Activated T-helper 2 cell treated with anti-CD3 and anti-CD28 coated beads, Interferon-gamma antibody, Interleukin-2, Interleukin-4, amounts not matched to agents 10 μg/mL and 5 μg/mL and 100 μg/mL, durations not matched to agents 14 hours and 24 hours and 36 hours (primary cell): Measurements from ENCODE around the gene CELF3. TPM values are rescaled to one million over a fixed set of nuclear protein-coding genes. Genes with fewer than 3 reads are reported as not detected.
"Not testable (repeated sequence)": the region's sequence is repeated elsewhere in the genome, so short reads cannot be mapped to it uniquely, and the experiment has no call there.

Experiments
- DNase-seq: peaks from one replicate; pipeline ENCODE4 v3.0.0; 2021; ENCODE audit warnings: low spot score
- H3K27ac Mint-ChIP-seq: one replicate; pipeline ENCODE4 v1.8.0; 2021; ENCODE audit warnings: mixed read lengths
- H3K27me3 Mint-ChIP-seq: one replicate; pipeline ENCODE4 v1.8.0; 2021; ENCODE audit warnings: low read depth, mixed read lengths
- H3K36me3 Mint-ChIP-seq: one replicate; pipeline ENCODE4 v1.8.0; 2021; ENCODE audit warnings: low read depth, mixed read lengths
- H3K4me1 Mint-ChIP-seq: one replicate; pipeline ENCODE4 v1.8.0; 2021; ENCODE audit warnings: low read depth, mixed read lengths
- H3K4me3 Mint-ChIP-seq: one replicate; pipeline ENCODE4 v1.8.0; 2021; ENCODE audit warnings: low read depth, mild to moderate bottlenecking, moderate library complexity, mixed read lengths
- H3K9me3 Mint-ChIP-seq: one replicate; pipeline ENCODE4 v1.8.0; 2021; ENCODE audit warnings: mixed read lengths
- intact Hi-C: fragments of 100-400 bp; cut with micrococcal nuclease; formaldehyde crosslinking; loops from one replicate; pipeline ENCODE4 v1.15.1; 2023
- total RNA-seq: library from RNA; stranded (reverse); gene quantifications from 2 replicates; pipeline ENCODE4 v1.2.3, GENCODE V29; 2022

The CELF3 gene
- total RNA-seq = not detected in 2 replicates

DNA sequence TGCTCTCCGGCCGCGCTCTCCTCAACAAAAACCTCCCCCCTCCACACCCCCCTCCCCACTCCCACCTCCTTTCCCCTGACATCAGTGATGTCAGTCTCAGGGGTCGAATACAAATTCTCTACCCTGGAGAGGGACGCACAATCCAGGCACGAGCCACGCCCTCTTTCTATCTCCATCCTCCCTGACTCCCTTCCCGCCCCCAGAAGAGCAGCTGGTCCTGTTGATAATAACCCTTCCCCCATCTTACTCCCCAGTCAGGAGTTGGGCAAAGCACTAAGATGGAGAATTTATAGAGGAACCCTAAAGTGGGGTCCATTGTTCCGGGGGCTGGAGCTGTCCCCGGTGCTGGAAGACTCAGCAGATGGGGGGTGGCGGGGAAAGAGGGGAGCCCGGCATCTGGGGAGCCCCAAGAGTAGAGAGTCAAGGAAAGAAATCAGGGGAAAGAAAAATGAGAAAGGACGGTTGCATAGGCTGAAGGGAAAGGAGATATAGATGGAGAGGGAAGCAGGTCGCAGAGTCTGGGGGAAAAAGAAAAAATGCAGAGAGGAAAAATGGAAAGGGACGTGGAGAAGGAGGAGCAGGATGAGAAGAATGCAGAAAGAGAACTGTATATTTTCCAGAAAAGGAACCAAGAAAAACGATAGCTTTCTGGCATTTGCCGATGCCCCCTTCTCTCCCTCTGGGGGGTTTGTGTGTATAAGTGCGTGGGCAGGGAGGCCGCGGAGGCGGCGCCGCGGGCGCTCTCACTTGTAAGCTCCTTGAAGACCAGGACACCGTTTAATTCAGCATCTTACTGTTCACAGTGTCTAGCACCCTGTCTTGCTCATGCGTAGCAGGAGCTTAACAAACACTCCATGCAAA lies at the start of gene CELF3:
Gene CELF3, minus strand, starts transcription at position 33 of the 861 bp plus-strand sequence. CDS start 783 bp downstream, outside the sequence.
- H3K27me3 Mint-ChIP-seq = peaks cover 65% of the 10 kb centered on the region
- intact Hi-C loops = no loop called here
- H3K9me3 Mint-ChIP-seq = no peaks in the 10 kb centered on the region
- H3K27ac Mint-ChIP-seq = no peak within 1 kb of the TSS
- peaks cover 19% of the 10 kb centered on the region for H3K4me1 Mint-ChIP-seq
- H3K36me3 Mint-ChIP-seq = no peaks in the 10 kb centered on the region
- no peak within 1 kb of the TSS for H3K4me3 Mint-ChIP-seq
- no peak for DNase-seq

DNA sequence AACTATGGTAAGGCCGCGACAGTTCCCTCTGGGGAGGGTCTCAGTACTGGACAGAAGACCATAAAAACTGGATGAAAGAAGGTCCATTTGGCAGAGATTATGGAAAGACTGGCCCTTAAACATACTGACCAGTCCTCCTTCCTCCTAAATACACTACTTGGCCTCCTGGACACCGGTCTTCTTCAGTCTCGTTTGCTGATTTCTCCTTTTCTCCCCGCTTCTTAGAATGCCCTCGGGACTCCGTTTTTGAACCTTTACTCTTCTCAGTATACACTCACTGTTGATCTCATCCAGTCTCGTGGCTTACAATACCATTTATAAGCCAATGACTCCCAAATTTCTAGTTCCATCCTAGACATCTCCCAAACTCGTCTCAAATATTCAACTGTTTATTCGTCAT lies 47.4 kb upstream of the CELF3 start:
- DNase-seq = no peak
- intact Hi-C loops = loop anchor here (1.0 to 2.0 kb wide), 2 partner anchors 26 to 73 kb away; partner anchors contain the start of gene TDRKH
- Mint-ChIP-seq H3K4me3 (peak overlapping the region; percentile 90), H3K9me3 (no peaks in the 10 kb centered on the region), H3K36me3 (peaks cover 34% of the 10 kb centered on the region), H3K27ac (peak overlapping the region; percentile 95), H3K4me1 (peaks cover 30% of the 10 kb centered on the region), H3K27me3 (no peaks in the 10 kb centered on the region)

DNA sequence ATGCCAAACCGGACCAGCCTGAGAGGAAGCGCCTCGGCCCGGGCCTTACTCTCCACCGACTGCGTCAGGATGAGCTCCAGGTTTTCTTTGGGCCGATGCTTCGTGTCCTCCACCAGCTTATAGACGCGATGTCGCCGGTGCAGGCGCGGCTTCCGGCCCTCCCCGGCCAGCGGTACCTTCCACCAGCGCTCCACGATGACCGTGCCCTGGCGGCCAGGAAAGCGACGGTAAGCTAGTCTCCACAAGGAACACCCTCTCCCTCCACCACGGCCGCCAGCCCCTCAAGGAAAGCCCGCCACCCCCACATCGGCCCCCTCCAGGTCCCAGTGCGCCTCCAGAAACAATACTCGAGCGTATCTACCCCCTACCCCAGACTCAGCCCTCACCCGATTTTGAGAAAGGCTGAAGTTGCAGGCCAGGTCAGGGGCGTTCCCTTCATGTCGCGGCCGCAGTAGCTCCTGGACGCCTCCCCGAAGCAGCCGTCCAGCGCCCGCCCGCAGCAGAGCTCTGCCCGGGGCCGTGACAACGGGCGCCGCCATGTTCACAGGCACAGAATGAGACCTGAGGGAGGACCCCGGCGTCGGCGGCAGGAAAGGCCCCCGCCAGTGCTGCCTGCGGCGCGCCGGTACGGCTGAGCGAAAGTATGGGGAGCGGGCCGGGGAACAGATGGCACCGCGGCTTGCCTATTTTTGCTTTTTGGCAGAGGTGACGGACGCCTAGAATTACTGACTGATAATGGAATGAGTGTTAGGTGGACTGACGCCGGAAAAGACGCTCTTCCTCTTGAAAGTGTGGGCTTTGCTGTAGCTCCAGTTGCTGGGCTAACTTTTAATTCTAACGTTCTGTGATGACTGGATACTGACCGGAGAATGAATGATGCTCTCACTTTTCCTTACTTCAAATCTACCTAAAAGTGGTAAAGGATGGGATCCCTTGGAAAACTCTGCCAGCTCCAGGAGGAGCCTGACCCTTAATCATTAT lies 46.6 kb upstream of the CELF3 start, which contains the start of gene MRPL9:
Gene MRPL9, minus strand, starts transcription at position 556 of the 981 bp plus-strand sequence. Its CDS starts 17 bp downstream, at position 539.
- peaks cover 37% of the 10 kb centered on the region for H3K36me3 Mint-ChIP-seq
- intact Hi-C loops = loop anchor here (1.0 to 2.0 kb wide), 2 partner anchors 27 to 74 kb away; partner anchors contain the start of gene TDRKH
- peaks cover 27% of the 10 kb centered on the region for H3K4me1 Mint-ChIP-seq
- no peaks in the 10 kb centered on the region for H3K27me3 Mint-ChIP-seq
- H3K4me3 Mint-ChIP-seq = peak within 1 kb of the TSS; percentile 90
- peak; percentile 83 for DNase-seq
- H3K27ac Mint-ChIP-seq = peak within 1 kb of the TSS; percentile 95
- H3K9me3 Mint-ChIP-seq = no peaks in the 10 kb centered on the region

DNA sequence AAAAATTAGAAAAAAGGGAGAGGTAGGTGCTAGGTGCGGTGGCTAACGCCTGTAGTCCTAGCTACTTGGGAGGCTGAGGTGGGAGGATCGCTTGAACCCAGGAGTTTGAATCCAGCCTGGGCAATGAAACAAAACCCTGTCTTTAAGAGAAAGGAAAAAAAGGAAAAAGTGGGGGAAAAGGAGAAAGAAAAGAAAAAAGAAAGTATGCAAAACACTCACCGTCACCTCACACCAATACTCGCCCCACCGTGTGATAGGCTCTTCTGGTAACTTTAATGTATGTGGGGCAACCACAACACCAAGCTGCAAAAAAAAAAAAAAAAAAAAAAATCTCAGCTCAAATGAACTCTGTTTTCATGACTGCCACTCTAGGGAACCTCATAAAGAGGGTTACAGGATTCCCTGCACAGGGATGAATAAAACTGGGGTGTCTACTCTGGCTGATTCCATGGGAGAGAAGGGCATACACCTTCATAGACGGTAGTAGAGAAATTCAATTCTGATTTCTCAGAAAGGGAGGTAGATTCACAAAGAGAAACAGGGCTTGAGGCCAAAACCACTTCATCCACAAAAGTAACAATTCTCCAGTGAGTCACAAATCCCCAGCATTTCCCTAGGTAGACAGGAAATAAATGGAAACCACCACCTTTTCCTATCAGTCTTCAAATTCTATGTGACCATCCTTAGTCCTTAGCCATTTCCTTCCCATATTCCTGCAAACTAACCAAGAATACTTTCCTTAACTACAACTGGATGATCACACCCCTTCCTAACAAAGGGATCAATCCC lies 44.2 kb upstream of the CELF3 start:
- intact Hi-C loops = no loop called here
- H3K27me3 Mint-ChIP-seq = no peaks in the 10 kb centered on the region
- H3K36me3 Mint-ChIP-seq = peaks cover 39% of the 10 kb centered on the region
- H3K4me3 Mint-ChIP-seq = no peak overlapping the region
- no peak for DNase-seq
- H3K4me1 Mint-ChIP-seq = peaks cover 28% of the 10 kb centered on the region
- H3K27ac Mint-ChIP-seq = no peak overlapping the region
- no peaks in the 10 kb centered on the region for H3K9me3 Mint-ChIP-seq

DNA sequence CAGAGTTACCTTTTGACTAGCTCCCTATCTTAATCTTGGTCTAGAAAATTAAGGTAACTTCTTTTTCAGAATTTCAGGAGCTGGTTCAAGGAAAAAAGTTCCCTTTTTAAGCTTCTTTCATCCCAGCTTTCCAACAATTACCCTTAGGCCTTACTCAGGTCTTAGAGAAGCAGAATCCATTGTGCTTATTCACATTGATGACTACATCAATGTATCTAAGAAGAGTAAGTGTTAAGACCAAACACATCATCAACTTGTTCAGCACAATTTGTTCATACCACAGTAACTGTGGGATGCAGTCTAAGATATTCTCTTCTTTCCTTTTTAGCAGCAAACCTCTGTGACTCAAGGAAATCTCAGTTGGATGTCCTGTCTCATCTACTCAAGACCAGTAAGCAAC lies 42.6 kb upstream of the CELF3 start:
- no peaks in the 10 kb centered on the region for H3K9me3 Mint-ChIP-seq
- H3K27me3 Mint-ChIP-seq = no peaks in the 10 kb centered on the region
- peaks cover 22% of the 10 kb centered on the region for H3K4me1 Mint-ChIP-seq
- peaks cover 39% of the 10 kb centered on the region for H3K36me3 Mint-ChIP-seq
- no peak overlapping the region for H3K4me3 Mint-ChIP-seq
- no peak overlapping the region for H3K27ac Mint-ChIP-seq
- intact Hi-C loops = no loop called here
- DNase-seq = no peak

DNA sequence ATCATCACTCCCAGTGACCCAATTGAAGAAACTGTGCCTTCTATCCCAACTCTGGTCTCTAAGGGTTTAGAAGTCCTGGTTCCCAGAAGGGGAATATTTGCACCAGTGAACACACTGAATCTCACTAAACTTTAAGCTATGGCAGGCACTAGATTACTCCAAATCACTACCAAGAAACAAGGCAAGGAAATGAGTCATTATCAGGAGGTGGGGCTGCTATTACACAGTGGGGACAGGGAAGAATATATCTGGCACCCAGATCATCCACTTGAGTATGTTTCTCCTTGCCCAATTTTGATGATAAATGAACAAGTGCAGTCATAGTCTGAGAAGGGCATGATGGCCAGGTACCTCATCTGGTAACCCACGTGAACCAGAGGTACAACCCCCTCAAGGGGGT lies 39.7 kb upstream of the CELF3 start:
- Mint-ChIP-seq H3K4me1 (peaks cover 5% of the 10 kb centered on the region), H3K27ac (no peak overlapping the region), H3K9me3 (no peaks in the 10 kb centered on the region), H3K4me3 (no peak overlapping the region), H3K27me3 (peaks cover 4% of the 10 kb centered on the region), H3K36me3 (peaks cover 26% of the 10 kb centered on the region)
- no peak for DNase-seq
- intact Hi-C loops = no loop called here

DNA sequence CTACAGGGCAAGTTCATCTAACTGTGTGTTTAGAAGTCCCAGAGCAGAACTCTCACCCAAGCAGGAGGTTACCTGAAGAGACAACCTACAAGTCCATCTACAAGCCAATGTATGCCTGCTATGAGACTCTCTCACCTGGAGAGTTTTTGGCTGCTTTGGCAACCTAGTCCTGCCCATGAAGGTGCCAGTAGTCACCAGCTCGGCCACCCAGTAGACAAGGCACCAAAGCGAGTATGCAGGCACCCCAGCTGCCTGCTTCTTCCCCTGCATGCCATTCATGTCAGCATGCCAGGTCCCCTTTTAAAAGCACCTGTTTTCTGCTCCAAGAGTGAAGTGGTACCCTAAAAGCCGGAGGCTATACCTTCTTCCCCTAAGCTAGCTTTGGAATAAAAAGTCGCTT lies 24.9 kb upstream of the CELF3 start:
- no peaks in the 10 kb centered on the region for H3K4me1 Mint-ChIP-seq

DNA sequence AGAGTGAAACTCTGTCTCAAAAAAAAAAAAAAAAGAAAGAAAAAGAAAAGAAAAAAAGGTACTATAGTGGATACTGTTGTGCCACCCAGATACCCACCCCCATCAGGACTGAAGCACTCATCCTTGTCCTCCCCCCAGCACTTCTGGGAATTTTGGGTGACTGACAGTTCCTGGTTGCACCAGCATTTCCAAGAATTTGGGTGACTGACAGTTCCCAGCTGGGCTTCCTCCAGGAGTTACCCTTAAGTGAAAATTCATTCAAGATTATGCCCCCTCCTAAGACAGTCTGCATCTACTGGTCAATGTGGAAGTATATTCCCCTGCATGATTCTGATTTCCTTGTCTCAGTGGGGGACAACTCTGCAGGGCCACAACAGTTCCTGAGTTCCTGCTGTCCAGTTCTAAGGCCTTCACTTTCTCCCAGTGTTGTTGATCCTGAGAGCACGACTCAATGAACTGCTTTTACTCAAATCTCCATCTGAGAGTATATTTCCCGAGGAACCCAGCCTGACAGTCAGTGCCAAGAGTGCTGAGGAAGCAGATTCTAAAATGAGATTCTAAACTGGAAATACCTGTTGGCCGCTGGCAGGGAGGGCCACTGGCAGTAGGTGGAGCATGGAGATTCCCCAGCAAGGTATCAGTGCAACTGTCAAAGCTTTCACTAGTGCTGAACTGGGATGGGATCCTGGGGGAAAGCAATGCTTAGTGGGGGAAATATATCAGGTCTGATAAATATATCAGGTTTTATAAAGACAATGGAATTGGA lies 23.2 kb upstream of the CELF3 start:
- H3K4me1 Mint-ChIP-seq = no peaks in the 10 kb centered on the region
- H3K9me3 Mint-ChIP-seq = peaks cover 17% of the 10 kb centered on the region
- no peaks in the 10 kb centered on the region for H3K36me3 Mint-ChIP-seq
- no peak for DNase-seq
- H3K27ac Mint-ChIP-seq = no peak overlapping the region
- H3K27me3 Mint-ChIP-seq = peaks cover 24% of the 10 kb centered on the region
- intact Hi-C loops = loop anchor here (10.0 kb wide), 1 partner anchor 145 kb away; no protein-coding TSS in a partner anchor
- H3K4me3 Mint-ChIP-seq = no peak overlapping the region

More for the DNA sequence above, 24.9 kb upstream of the CELF3 start:
- Mint-ChIP-seq H3K9me3 (peaks cover 15% of the 10 kb centered on the region), H3K27ac (no peak overlapping the region), H3K36me3 (no peaks in the 10 kb centered on the region), H3K27me3 (peaks cover 35% of the 10 kb centered on the region), H3K4me3 (no peak overlapping the region)
- DNase-seq = no peak
- intact Hi-C loops = no loop called here

DNA sequence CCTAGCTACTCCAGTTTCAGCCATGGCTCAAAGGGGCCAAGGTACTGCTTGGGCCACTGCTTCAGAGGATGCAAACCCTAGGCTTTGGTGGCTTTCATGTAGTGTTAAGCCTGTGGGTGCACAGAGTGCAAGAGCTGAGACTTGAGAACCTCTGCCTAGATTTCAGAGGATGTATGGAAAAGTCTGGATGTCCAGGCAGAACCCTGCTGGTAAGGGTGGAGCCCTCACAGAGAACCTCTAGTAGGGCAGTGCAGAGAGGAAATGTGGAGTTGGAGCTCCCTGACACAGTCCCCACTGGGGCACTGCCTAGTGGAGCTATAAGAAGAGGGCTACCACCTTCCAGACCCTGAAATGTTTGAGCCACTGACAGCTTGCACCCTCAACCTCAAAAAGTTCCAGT lies 20.9 kb upstream of the CELF3 start:
- Mint-ChIP-seq H3K9me3 (peaks cover 17% of the 10 kb centered on the region), H3K4me3 (no peak overlapping the region), H3K36me3 (no peaks in the 10 kb centered on the region), H3K27ac (no peak overlapping the region), H3K4me1 (no peaks in the 10 kb centered on the region), H3K27me3 (peaks cover 9% of the 10 kb centered on the region)
- DNase-seq = no peak
- intact Hi-C loops = loop anchor here (10.0 kb wide), 1 partner anchor 143 kb away; no protein-coding TSS in a partner anchor

DNA sequence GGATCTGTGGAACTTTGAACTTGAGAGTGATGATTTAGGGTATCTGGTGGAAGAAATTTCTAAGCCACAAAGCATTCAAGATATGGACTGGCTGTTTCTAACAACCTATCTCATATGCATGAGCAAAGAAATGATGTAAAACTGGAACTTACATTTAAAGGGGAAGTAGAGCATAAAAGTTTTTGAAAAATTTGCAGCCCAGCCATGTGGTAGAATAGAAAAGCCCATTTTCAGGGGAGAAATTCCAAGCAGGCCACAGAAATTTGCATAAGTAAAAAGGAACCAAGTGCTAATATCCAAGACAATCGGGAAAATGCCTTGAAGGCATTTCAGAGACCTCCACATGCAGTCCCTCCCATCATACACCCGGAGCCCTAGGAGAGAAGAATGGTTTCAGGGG lies 20.4 kb upstream of the CELF3 start:
- no peaks in the 10 kb centered on the region for H3K4me1 Mint-ChIP-seq
- intact Hi-C loops = loop anchor here (10.0 kb wide), 1 partner anchor 142 kb away; no protein-coding TSS in a partner anchor
- H3K27ac Mint-ChIP-seq = no peak overlapping the region

DNA sequence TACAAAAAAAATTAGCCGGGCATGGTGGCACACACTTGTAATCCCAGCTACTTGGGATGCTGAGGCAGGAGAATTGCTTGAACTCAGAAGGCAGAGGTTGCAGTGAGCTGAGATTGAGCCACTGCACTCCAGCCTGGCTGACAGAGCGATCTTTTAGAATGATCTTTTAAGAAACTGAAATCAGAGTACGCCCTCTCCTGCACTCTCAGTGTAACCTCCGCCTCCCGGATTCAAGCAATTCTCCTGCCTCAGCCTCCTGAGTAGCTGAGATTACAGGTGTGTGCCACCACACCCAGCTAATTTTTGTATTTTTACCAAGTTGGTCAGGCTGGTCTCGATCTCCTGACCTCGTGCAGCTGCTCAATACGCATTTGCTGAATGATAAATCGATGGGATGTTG lies 17.4 kb upstream of the CELF3 start:
- H3K4me3 Mint-ChIP-seq, H3K27ac Mint-ChIP-seq, H3K36me3 Mint-ChIP-seq, H3K4me1 Mint-ChIP-seq, DNase-seq: not testable (repeated sequence)
- Mint-ChIP-seq H3K9me3 (peaks cover 17% of the 10 kb centered on the region), H3K27me3 (peaks cover 16% of the 10 kb centered on the region)
- intact Hi-C loops = loop anchor here (2.0 to 10.0 kb wide), 3 partner anchors 139 to 289 kb away; no protein-coding TSS in a partner anchor

More for the DNA sequence above, 20.4 kb upstream of the CELF3 start:
- peaks cover 17% of the 10 kb centered on the region for H3K9me3 Mint-ChIP-seq
- no peak for DNase-seq
- H3K36me3 Mint-ChIP-seq = no peaks in the 10 kb centered on the region
- peaks cover 7% of the 10 kb centered on the region for H3K27me3 Mint-ChIP-seq
- H3K4me3 Mint-ChIP-seq = no peak overlapping the region
